ENCODE measurements around the gene SCN5A.

Gene SCN5A

DNA sequence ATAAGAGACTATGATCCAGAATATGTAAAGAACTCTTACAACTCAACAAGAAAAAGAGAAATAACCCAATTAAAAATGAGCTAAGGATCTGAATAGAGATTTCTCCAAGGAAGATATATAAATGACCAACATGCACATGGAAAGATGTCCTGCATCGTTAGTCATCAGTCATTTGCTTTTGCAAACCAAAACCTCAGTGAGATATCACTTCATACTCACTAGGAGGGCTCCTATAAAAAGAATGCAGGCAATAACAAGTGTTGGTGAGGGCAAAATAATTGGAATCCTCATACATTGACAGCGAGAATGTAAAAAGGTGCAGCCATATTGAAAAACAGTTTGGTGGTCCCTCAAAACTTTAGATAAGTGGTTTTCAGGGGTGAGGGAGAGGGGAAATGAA is 96.4 kb downstream of the SCN5A start:
- no peak overlapping the region for H3K4me3 ChIP-seq (ENCODE audit: low read depth in 1 of 2, low read length in 1 of 2)
- no peak overlapping the region for H3K27ac ChIP-seq
- no peaks in the 10 kb centered on the region for H3K27me3 ChIP-seq
- TF ChIP-seq, protein P1, sequence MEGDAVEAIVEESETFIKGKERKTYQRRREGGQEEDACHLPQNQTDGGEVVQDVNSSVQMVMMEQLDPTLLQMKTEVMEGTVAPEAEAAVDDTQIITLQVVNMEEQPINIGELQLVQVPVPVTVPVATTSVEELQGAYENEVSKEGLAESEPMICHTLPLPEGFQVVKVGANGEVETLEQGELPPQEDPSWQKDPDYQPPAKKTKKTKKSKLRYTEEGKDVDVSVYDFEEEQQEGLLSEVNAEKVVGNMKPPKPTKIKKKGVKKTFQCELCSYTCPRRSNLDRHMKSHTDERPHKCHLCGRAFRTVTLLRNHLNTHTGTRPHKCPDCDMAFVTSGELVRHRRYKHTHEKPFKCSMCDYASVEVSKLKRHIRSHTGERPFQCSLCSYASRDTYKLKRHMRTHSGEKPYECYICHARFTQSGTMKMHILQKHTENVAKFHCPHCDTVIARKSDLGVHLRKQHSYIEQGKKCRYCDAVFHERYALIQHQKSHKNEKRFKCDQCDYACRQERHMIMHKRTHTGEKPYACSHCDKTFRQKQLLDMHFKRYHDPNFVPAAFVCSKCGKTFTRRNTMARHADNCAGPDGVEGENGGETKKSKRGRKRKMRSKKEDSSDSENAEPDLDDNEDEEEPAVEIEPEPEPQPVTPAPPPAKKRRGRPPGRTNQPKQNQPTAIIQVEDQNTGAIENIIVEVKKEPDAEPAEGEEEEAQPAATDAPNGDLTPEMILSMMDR (IDR thresholded peaks at IDR 0.05): no peak
- no peaks in the 10 kb centered on the region for H3K4me1 ChIP-seq (ENCODE audit: control insufficient read depth in 1 of 2, insufficient read depth in 1 of 2, low read depth in 1 of 2, low read length in 1 of 2)
- no peaks in the 10 kb centered on the region for H3K36me3 ChIP-seq
- H3K9me3 ChIP-seq: no peaks in the 10 kb centered on the region

DNA sequence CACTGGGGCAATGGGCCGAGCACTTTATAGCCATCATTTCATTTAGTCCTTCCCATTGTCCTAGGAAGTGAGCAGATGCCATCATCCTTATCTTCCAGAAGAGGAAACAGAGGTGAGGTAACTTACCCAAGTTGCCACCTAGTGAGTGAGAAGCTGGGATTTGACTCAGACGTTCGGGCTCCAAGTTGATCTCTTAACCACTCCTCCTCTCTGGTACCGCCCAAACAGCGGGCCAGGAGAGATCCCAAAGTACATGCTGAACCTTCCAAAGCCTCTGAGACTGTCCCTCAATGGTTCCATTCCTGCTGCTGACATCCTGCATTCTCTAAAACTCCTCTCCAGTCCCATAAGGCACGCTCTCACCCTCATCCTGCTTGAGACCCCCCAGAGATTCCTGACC is 97.1 kb downstream of the SCN5A start:
- no peaks in the 10 kb centered on the region for H3K9me3 ChIP-seq
- no peak overlapping the region for H3K4me3 ChIP-seq (ENCODE audit: low read depth in 1 of 2, low read length in 1 of 2)
- no peak overlapping the region for H3K27ac ChIP-seq
- H3K4me1 ChIP-seq (ENCODE audit: control insufficient read depth in 1 of 2, insufficient read depth in 1 of 2, low read depth in 1 of 2, low read length in 1 of 2): no peaks in the 10 kb centered on the region
- H3K27me3 ChIP-seq: no peaks in the 10 kb centered on the region
- H3K36me3 ChIP-seq: no peaks in the 10 kb centered on the region
- TF ChIP-seq, protein P1 (IDR thresholded peaks at IDR 0.05): no peak

DNA sequence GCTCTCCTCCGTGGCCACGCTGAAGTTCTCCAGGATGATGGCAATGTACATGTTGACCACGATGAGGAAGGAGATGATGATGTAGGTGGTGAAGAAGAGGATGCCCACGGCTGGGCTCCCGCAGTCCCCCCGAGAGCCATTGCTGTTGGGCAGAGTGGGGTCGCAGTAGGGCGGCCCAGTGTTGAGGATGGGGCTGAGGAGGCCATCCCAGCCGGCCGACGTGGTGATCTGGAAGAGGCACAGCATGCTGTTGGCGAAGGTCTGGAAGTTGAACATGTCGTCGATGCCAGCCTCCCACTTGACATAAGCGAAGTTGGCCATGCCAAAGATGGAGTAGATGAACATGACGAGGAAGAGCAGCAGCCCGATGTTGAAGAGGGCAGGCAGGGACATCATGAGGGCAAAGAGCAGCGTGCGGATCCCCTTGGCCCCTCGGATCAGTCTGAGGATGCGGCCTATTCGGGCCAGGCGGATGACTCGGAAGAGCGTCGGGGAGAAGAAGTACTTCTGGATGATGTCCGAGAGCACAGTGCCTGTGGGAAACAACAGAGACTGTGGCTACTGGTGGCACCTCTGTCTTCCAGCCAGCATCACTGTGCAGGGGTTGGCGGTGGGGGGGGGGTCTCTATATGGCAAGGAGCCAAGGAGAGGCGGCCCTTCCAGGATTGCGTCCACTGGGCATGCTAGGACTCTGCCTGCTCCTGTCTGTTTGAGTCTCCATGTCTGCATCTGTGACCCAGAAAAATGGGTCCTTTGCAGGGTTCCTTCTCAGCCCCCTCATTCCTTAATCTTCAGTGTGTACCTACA is 98.3 kb downstream of the SCN5A start:
- Histone ChIP-seq H3K27me3 (no peaks in the 10 kb centered on the region), H3K9me3 (no peaks in the 10 kb centered on the region), H3K4me1 (ENCODE audit: control insufficient read depth in 1 of 2, insufficient read depth in 1 of 2, low read depth in 1 of 2, low read length in 1 of 2) (no peaks in the 10 kb centered on the region), H3K4me3 (ENCODE audit: low read depth in 1 of 2, low read length in 1 of 2) (no peak overlapping the region), H3K27ac (no peak overlapping the region), H3K36me3 (no peaks in the 10 kb centered on the region)
- TF ChIP-seq, protein P1 (IDR thresholded peaks at IDR 0.05): no peak

DNA sequence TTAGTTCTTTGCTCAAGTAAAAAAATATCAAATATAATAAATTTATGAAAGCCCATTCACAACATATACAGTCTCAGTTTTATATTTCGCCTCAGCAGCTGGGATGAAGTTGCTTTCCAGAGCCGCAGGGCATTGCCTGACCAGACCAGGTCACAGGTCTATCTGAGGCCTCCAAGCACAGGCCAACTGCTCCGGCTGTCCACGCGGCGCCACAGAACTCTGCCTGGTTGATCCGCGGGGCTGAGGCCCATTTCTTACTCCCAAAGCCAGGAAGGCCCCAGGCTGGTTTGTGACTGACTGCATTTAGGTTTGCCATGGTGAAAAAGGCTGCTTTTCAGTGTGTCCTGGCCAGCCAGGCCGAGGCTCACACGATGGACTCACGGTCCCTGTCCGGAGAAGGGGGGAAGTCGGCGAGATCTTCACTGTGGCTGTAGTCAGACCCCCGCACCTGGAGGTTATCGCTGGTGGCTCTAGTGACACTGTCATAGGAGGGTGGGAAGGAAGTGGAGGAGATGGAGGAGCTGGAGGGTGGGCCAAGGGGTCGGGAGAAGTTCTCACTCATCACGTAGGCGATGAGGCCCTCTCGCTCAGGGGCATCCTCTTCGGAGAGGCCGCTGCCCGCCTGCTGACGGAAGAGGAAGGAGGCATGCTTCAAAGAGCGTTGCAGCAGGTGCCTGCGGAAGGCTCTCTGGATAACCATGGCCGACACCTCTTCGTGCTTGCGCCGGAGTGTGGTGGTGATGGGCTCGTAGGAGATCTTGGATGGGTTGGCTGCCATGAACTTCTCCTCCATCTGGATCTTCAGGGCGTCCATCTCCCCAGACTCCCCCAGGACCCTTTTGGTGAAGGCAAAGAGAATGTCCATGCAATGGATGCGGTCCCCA is 99.3 kb downstream of the SCN5A start:
- H3K27ac ChIP-seq: no peak overlapping the region
- TF ChIP-seq, protein P1 (IDR thresholded peaks at IDR 0.05): no peak
- no peaks in the 10 kb centered on the region for H3K4me1 ChIP-seq (ENCODE audit: control insufficient read depth in 1 of 2, insufficient read depth in 1 of 2, low read depth in 1 of 2, low read length in 1 of 2)
- no peak overlapping the region for H3K4me3 ChIP-seq (ENCODE audit: low read depth in 1 of 2, low read length in 1 of 2)
- no peaks in the 10 kb centered on the region for H3K27me3 ChIP-seq
- no peaks in the 10 kb centered on the region for H3K9me3 ChIP-seq
- no peaks in the 10 kb centered on the region for H3K36me3 ChIP-seq

DNA sequence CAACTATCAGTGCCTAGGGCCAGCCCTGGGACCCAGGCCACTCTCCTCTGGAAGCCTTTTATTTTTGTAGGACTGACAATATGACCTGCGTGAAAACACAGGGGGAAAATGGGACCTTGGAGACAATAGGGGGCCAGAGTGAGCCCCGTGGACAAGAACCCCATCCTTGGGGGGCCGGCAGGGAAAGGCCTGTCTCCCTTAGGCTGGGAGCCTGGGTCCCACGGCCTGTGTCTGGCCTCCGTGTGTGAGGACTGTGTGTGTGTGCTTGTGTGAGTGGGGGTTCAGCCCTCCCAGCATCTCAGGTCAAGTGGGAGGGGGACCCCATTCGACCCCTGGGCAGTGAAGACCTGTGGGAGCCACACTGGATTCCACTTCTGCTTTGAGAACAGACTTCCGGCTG is 100.0 kb downstream of the SCN5A start:
- H3K27me3 ChIP-seq: no peaks in the 10 kb centered on the region
- no peaks in the 10 kb centered on the region for H3K4me1 ChIP-seq (ENCODE audit: control insufficient read depth in 1 of 2, insufficient read depth in 1 of 2, low read depth in 1 of 2, low read length in 1 of 2)
- no peaks in the 10 kb centered on the region for H3K36me3 ChIP-seq
- H3K27ac ChIP-seq: no peak overlapping the region
- no peak overlapping the region for H3K4me3 ChIP-seq (ENCODE audit: low read depth in 1 of 2, low read length in 1 of 2)
- TF ChIP-seq, protein P1 (IDR thresholded peaks at IDR 0.05): no peak
- no peaks in the 10 kb centered on the region for H3K9me3 ChIP-seq

Measured in neutrophil (primary cell).